ENCODE data around the gene SERPINF2.
"Not testable (repeated sequence)": the region's sequence is repeated elsewhere in the genome, so short reads cannot be mapped to it uniquely, and the experiment has no call there.

Gene SERPINF2

GRCh38 chr17:1789936-1790335 is 47.3 kb downstream of the SERPINF2 start:
- DNase-seq (ENCODE audit: low spot score): no peak

- no peak for DNase-seq (ENCODE audit: low spot score)
Measured at GRCh38 chr17:1792495-1793446, 50.1 kb downstream of the SERPINF2 start.

- no peak for DNase-seq (ENCODE audit: low spot score)
Measured at GRCh38 chr17:1793447-1793806, 50.8 kb downstream of the SERPINF2 start.

GRCh38 chr17:1796800-1797199 is 54.1 kb downstream of the SERPINF2 start:
- peak; percentile 54 for DNase-seq (ENCODE audit: low spot score)

- DNase-seq (ENCODE audit: low spot score): peak; percentile 35
Measured at GRCh38 chr17:1797323-1797722, 54.7 kb downstream of the SERPINF2 start.

- DNase-seq (ENCODE audit: low spot score): not testable (repeated sequence)
Measured at GRCh38 chr17:1797846-1798245, 55.2 kb downstream of the SERPINF2 start.

GRCh38 chr17:1800240-1800639 is 57.6 kb downstream of the SERPINF2 start:
- no peak for DNase-seq (ENCODE audit: low spot score)

GRCh38 chr17:1800712-1801111 is 58.0 kb downstream of the SERPINF2 start:
- DNase-seq (ENCODE audit: low spot score): no peak

GRCh38 chr17:1802429-1802828 is 59.8 kb downstream of the SERPINF2 start:
- DNase-seq (ENCODE audit: low spot score): no peak

- DNase-seq (ENCODE audit: low spot score): no peak
Measured at GRCh38 chr17:1803280-1803679, 60.6 kb downstream of the SERPINF2 start.

All from Ammon's horn (tissue), 1 donor.